PFSK-1 (cell line): ENCODE data around the gene HOXC4.

ENCODE experiments used
- POLR2AphosphoS5 ChIP-seq: IDR thresholded peaks from 2 replicates; pipeline ENCODE4 v1.6.1; 2012; ENCODE audit warnings: low read depth, mild to moderate bottlenecking, control low read depth, low read length, moderate library complexity
- REST ChIP-seq, 2 experiments: IDR thresholded peaks; 2 replicates each; pipeline versions ENCODE4 v1.6.1 to v1.8.0; 2011 to 2012; ENCODE audit warnings: low read depth in 2 of 2, low read length in 2 of 2, control low read depth in 1 of 2, inconsistent platforms in 1 of 2, mild to moderate bottlenecking in 1 of 2, moderate library complexity in 1 of 2; ENCODE audit not compliant: insufficient read depth in 1 of 2
- SIN3A ChIP-seq: IDR thresholded peaks from 2 replicates; pipeline ENCODE4 v1.6.1; 2012; ENCODE audit warnings: mild to moderate bottlenecking, low read length, moderate library complexity, borderline replicate concordance; ENCODE audit not compliant: insufficient read depth
- TAF1 ChIP-seq: IDR thresholded peaks from 2 replicates; pipeline ENCODE4 v1.6.1; 2012; ENCODE audit warnings: low read length, control low read depth, borderline replicate concordance; ENCODE audit not compliant: insufficient read depth

GRCh38 chr12:54006559-54007220 lies 46.9 kb upstream of the HOXC4 start:
- no peak for TF ChIP-seq REST (IDR thresholded peaks at IDR 0.05; ENCODE audit: insufficient read depth in 1 of 2, low read depth in 2 of 2, low read length in 2 of 2)
- TF ChIP-seq TAF1 = no peak
- TF ChIP-seq POLR2AphosphoS5 = no peak
- TF ChIP-seq SIN3A = no peak
